HG03175 (cell line): ENCODE results near the gene CAPN15.

Source experiments
- ATAC-seq: cut with Tn5 transposase; IDR thresholded peaks from one replicate; pipeline ENCODE4 v1.9.1; 2021; ENCODE audit warnings: mild to moderate bottlenecking, moderate library complexity; ENCODE audit not compliant: unreplicated experiment

Gene CAPN15

DNA sequence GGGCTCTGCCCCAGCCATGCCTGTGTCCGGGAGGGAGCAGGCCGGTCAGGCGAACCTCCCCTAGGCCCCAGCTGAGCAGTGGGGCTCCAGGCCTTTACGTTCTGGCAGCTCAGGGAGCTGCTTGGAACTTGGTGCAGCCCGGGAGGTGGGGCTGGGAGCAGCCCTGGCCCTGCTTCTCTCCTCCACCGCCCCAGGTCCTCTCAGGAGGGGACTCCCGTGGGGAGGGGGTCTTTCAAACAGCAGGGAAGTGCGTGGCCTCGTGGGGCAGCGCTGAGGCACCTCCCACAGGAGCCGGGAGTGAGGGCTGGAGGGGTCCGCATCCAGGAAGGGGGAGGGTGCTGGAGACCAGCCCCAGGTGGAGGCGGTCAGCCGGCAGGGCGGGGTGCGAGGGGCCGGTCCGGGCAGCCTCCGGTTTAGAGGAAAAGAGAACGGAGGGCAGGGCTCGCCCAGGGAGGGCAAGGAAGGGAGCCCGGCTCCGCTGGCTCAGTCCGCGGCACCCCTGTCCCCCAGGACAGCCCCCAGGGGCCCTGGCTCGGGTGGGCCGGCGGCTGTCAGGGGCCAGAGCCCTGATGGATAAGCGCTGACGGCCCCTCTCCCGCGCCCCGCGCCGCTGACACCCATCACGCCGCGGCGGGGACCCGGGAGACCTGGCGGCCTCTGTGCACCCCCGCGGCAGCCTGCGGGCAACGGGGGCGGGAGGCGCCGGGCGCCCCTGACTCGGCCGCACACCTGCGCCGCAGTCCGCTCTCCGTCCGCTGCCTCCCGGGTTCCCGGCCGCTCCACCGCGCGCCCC is 32.1 kb downstream of the CAPN15 start:
- ATAC-seq: no peak

DNA sequence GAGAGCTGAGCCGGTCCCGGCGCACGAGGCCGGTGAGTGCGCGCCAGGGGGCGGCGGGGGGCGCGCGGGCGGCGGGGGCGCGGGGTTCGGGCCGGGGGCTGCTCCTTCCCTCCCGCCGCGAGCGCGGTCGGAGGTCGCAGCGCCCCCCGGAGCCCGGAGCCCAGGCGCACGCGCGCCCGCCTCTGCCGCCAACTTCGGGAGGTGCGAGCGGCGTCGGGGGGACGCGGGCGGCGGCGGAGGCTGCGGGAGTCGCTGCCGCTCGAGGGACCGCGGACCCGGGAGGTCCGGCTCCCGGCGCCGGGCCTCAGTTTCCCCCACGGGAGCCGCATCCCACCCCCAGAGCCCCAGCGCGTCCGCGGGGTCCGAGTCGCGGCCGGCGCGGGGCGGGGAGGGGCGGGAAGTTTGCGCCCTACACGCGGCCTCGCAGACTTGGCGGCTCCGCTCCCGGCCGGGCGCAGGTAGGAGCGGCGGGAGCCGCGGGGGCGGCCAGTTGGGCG is 32.7 kb downstream of the CAPN15 start, which contains the start of gene PRR35:
TSS of gene PRR35 (plus strand) at position 191 of the 497 bp plus-strand sequence. CDS start 2,901 bp downstream, outside the sequence.
- ATAC-seq: no peak

DNA sequence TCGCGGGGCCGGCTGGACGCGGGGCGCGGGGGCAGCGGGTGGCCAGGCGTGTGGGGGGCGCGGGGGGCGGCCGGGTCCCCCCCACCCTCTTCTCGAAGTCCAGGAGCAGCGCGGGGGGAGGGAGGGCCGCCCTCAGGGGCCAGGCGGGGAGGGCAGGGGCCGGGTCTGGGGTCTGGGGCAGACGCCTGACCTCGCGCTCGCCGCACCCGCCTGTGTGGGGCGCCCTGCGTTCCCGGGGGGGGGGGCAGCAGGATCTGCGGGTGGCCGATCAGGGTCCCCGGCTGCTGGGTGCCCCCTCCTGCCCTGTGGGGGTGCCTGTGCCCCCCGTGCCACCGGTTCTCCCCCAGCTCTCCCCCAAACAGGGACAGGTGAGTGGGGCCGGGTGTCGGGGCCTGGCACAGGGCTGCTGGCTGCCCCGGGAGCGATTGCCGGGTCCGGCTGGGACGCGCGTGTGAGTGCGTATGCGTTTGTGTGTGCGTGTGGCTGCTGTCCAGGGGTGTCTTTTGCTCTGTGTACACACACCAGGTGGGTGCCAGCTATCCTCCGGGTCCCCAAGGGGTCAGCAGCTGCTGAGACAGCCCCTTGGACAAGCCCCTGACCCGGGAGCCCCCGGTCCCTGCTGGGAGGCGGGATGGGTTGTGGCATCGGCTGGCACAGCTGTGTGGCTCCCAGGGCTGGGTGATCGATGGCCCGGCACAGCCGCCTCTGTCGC is 33.3 kb downstream of the CAPN15 start:
- ATAC-seq: no peak

DNA sequence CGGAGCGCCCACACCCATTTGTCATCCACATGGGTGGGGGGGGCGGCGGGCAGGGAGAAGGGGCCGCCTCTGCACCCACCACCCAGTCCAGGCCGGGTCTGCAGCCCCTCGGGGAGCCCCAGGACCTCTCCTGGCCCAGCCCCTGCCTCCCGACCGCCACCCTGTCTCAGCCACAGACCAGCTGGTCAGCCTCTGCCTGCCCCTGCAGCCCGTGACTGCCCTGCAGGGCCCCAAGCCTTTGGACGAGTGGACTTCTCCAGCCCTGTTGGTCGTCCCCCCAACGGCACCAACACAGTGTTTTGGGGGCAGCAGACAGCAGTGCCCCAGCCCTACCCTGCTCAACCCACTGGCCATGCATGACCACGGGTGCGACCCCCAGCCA is 33.9 kb downstream of the CAPN15 start:
- ATAC-seq: no peak

DNA sequence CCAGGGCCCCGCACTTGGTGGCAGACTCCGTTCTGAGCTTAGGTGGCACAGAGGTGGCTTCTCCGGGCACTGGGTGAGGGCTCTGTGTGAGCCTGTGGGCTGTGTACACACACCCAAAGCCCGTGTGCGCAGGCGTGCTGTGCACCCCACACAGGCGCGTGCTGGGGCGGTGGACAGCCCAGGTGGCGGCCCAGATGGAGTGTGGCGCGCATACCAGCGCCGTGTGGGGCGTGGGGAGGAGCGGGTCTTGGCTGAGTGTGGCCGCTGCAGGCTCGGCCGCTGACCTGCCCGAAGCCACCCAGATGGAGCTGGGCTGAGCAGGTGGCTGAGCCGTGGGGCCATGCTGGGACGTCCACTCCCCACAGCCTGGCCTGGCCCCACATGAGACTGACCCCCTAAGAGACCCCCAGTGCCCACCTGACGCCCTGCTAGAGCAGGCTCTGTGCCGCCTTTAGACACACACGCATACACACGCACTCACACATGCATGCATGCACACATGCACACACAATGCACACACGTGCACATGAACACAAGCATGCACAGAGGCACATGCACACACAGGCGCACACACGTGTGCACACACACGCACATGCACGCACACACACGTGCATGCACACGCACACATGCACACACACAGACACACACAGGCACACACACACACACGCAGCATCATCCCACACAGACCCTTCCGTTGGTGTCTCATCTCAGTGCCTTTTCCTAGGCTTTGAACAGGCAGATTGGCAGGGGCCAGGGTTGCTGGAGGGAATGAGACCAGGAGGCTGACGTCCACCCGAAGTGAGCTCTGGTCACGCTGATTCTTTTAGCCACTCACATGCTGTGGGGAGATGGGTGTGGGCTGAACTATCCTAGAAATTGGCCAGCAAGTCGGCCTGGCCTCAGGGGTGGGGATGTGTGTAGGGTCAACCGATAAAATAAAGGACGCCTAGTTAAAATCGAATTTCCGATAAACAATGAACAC is 34.7 kb downstream of the CAPN15 start:
- ATAC-seq: no peak

DNA sequence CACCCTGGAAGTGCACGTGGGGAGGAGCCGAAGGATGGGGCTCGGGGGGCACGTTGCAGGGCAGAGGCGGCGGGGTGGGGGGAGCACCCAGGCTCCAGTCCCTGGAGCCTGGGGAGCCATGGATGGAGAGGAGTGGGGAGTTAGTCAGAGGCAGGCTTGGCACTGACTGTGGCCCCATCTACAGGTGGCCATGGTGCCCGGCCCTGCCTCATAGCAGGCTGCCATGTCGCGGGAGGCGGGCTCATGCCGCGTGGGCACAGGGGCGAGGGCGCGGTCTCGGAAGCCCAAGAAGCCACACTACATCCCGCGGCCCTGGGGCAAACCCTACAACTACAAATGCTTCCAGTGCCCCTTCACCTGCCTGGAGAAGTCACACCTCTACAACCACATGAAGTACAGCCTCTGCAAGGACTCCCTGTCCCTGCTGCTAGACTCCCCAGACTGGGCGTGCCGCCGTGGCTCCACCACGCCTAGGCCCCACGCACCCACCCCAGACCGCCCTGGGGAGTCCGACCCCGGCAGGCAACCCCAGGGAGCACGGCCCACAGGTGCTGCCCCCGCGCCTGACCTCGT is 35.6 kb downstream of the CAPN15 start:
- no peak for ATAC-seq

DNA sequence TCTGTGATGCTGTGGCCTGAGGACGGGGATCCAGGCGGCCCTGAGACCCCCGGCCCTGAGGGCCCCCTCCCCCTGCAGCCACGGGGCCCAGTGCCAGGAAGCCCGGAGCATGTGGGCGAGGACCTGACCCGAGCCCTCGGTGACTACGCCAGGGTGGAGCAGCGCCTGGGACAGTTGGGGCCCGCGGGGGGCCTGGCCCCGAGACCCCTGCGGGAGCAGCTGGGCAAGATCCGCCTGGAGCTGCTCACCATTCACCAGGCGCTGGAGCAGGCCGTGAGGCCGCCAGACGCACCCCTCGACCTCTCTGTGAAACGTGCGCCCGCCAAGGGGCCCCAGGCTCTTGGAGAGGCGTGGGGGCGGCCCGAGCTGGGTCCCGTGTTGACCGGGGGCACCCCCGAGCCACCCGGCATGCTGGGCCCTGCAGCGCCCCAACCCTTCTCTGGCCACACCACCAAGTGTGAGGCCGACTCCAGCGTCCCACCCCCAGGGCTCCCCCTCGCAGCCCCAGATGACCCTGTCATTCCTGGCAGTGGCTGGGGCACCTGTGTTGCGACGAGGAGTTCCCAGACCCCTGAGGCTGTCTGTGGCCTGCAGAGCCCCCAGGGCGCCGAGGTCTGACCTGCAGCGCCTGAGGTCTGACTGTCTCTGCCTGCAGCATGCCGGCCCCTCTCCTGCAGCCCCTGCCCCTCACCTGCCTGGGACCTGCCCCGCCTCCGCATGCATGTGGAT is 37.3 kb downstream of the CAPN15 start:
- ATAC-seq: no peak

DNA sequence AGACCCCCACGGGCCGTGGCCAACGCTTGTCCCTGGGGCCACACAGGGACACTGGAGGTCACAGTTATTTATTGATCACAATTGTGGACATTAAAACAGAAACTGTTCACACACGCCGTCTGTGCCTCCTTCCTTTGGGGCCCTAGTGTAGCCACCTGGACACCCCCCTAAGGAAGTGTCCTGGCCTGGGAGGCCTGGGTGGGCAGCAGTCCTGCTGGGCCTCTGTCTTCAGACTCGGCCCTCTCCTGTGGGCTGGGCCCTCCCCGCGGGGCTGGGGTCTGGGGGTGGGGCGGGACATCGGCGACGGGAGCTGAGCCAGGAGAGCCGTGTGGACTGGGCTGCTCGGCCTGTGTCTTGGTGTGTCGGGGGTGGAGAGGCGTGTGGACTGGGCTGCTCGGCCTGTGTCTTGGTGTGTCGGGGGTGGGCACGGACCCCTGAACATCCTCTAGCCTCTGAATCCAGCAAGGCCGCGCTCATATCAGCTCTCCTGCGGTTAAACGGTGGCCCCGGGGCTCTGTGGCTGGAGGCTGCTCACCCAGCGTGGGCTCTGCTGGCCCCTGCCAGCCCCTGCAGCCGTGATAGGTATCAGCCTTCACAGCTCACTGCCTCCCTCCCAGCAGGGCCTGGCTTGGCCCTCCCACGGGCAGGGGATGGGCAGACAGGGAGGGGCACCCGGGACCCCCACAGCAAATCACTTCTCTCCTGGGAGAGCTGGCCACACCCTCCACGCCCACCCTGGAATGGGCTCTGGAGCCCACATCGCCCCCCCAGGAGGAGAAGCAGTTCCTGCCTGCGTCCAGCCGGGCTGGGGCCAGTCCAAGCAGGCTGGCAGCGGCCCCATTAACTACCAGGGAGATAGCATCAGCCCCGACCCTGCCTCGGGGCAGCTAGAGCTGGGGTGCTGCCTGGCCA is 38.2 kb downstream of the CAPN15 start:
- no peak for ATAC-seq

DNA sequence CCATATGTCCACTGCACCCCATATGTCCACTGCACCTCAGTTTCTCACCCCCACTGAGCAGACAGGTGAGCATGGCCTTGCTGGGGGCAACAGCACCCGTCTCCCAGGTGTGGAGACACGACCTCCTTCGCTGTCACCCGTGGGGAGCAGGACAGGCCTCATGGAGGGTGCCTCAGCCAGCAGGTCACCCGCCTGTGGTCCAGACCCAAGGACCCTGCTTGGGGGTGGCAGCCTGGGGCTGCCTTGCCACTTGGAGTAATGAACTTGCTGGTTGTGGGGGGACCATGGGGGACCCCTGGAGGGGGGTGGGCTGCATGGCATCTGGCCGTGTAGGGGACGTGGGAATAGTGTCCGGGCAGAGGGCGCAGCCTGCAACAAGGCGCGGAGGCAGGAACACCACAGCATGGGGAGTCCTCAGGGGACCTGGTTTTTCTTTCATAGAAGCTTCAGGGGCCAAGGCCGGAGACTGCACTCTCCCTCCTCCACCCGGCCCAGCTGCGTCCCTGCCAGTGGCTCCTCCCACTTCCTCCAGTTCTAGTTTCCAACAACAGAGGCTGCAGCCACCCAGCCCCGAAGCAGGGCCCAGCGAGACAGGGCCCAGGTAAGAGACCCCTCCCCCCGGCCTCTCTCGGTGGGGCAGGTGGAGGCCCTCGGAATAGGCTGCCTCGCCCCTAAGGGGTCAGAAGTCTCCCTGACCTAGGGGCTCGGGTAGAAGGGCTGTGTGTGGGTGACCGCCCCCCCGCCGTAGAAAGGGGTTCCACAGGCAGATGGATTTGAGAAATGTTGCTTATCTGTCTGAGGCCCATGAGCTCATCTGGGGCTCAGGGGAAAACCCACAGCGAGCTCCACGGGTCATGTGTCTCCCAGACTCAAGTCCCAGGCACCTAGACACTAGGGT is 39.2 kb downstream of the CAPN15 start, which contains the start of gene NHLRC4:
TSS of gene NHLRC4 (plus strand) at position 531 of the 898 bp plus-strand sequence. CDS start 1,043 bp downstream, outside the sequence.
- ATAC-seq: peak; percentile 66

DNA sequence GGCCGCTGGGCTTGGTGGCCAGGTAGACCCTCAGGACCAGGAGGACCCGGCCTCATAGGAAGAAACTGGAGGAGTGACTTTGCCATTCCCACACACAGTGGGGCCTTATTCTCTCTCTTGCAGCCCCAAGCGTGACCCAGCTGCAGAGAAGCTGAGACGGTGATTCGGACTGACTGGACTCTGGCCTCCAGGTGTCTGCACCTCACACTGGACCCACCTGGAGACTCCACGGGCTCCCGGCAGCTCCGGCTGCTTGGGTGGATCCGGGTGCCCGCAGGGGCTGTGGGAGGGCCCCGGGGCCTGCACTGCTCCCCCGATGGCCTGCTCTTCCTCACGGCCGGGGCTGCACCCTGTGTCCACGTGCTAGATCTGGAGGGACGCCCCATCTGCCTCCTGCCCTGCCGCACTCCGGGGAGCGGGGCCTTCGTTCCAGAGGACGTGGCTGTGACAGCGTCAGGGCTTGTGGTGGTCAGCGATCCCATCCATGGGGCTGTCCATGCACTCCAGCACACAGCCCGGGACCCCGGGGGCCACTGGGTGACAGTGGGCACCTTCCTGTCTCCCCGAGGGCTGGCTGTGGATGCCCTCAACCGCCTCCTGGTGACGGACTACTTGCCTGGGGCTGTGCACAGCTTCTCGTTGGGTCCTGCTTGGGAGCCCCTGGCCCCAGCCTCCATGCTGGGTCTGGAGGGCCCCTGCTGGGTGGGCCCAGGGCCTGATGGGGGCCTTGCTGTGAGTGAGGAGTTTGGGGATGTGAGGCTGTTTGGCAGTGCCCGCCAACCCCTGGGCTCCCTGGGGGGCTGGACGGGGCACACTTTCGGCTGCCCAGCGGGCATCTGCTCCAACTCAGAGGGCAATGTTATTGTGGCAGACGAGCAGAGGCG is 40.1 kb downstream of the CAPN15 start:
- ATAC-seq: no peak

DNA sequence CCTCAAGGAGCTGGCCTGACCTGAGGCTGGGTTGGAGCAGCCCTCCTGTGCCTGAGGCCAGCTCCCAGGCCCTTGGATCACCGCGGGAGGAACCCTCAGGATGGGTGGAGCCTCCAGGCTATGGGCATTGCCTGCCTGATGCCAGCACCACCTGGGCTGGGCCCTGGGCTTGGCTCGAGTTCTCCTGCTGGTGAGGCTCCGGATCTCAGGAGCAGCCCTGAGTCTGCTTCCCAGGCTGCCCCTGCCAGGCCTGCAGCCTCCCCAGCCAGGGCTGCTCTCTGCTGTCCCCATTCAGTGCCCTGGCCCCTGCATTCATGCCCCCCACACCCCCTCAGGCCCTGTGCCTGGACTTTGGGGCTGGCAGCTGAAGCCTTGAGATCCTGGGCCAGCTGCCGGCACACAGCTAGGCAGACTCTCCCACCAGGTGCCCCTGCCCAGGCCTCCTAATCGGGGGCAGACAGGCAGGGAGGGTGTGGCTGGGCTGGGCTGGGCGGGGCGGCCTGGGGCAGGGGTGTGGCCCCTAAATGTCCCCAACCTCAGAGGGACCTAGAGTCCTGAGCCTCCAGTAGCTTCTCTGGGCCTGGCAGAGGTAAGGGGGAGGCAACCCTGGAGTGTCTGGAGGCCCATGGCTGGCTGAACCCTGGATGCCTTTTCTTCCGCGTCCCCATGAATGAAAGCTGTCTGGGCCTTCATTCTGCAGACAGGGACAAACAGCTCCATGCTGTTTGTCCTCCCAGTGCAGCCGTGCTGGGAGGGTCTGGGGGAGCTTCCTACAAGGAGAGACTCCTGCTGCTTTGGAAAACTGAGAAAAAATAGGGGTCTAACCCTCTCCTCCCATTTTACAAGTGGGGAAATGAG is 41.1 kb downstream of the CAPN15 start:
- no peak for ATAC-seq

DNA sequence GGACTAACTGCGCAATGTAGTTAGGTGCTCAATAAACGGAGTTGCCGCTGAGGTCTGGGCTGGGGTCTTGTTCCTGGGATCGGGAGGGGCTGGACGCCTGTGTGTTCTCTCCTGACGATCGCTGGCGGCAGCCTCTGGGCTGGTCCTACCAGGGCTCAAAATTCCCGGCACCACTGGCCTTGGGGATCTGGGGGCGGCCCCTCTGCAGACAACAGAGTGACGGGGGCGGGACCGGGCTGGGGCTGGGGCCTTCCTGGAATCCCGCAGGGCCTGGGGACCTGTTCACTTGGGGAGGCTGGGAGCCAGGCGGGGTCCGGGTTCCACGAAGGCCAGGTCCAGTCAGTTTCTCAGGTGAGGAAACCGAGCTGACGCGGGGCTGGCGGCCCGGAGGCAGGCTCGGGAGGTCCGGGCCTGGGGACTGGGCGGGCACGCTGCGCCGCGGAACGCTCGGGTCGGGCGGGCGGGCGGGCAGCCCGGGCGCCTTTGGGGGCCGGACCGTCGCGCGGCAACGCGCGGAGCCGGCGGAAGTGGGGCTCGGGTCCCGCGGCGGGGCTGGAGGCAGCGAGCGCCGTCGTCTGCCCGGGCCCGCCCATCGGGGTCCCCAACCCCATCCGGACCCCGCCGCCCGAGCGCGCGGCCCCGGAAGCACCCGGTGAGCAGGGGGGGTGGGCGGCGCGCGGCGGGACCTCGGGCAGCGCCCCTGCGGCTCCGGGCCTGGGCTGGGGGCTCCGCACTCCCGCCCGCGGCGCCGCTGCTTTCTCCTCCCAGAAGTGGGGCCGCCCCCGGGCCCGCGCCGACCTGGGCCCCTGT is 42.1 kb downstream of the CAPN15 start, which contains the start of gene PIGQ:
TSS of gene PIGQ (plus strand) at position 524 of the 810 bp plus-strand sequence. CDS start 4,107 bp downstream, outside the sequence.
- peak; percentile 44 for ATAC-seq

DNA sequence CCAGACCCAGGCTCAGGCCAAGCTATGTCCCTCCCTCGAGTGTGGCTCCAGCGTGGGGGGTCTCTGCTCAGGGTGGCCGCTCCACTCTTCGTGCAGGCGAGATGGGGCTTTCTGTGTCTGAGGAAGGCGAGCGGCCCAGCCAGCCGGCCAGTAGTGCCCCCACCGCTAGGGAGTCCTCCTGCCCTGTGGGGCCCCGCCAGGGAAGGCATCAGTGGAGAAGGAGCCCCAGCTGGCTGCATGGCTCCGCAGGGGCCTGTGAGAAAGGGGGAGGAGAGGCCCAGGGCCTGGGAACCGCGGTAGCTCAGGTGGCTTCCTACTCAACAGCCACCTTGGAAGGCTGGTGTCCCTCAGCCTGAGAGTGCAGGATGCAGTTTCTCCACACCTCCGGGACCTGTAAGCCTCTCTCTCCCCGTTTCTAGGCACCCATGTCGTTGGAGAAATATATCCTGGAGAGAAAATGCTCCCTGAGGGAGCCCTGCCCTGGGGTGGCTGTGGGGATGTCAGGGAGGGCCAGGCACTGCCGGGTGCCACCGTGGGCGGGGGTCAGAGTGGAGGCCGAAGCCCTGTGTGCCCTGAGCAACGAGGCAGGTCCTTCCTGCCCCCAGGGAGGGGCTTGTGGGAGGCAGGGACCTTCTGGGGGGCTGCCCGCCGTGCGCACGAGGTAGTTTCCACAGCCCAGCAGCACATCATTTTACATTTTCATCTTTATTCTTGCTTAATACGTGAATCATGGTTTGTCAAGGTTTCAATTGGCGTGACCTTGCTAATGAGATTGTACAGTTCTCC is 45.5 kb downstream of the CAPN15 start:
- no peak for ATAC-seq
